Ectodermal cell (in vitro differentiated cells): ENCODE results near the gene RIN3.

Experiments used
- H3K27ac ChIP-seq: 2 replicates; pipeline ENCODE4 v1.7.0; 2013; ENCODE audit warnings: mild to moderate bottlenecking, low read depth, low read length; ENCODE audit not compliant: insufficient read depth, poor library complexity, severe bottlenecking
- H3K27me3 ChIP-seq: 2 replicates; pipeline ENCODE4 v1.7.0; 2013; ENCODE audit warnings: mild to moderate bottlenecking, low read length; ENCODE audit not compliant: insufficient read depth, control insufficient read depth, poor library complexity, severe bottlenecking
- H3K36me3 ChIP-seq: one replicate; pipeline ENCODE4 v1.7.0; 2013; ENCODE audit warnings: low read length; ENCODE audit not compliant: control insufficient read depth, insufficient read depth
- H3K4me1 ChIP-seq: one replicate; pipeline ENCODE4 v1.7.0; 2013; ENCODE audit warnings: low read length; ENCODE audit not compliant: control insufficient read depth, insufficient read depth
- H3K4me3 ChIP-seq: 2 replicates; pipeline ENCODE4 v1.7.0; 2013; ENCODE audit warnings: low read depth, low read length, control low read depth; ENCODE audit not compliant: insufficient read depth
- H3K9me3 ChIP-seq: 2 replicates; pipeline ENCODE4 v1.7.0; 2013; ENCODE audit warnings: mild to moderate bottlenecking, low read length, moderate library complexity; ENCODE audit not compliant: control insufficient read depth
- WGBS, 2 experiments: methylation state at CpG; one replicate each; pipeline ENCODE4 v1.1.7; 2013; ENCODE audit warnings: missing lambda C conversion rate in 2 of 2; 5-methylcytosine and 5-hydroxymethylcytosine counted together

The RIN3 gene

GRCh38 chr14:92666251-92666650 is 152.7 kb downstream of the RIN3 start:
- no peaks in the 10 kb centered on the region for H3K36me3 ChIP-seq
- no peaks in the 10 kb centered on the region for H3K27me3 ChIP-seq
- H3K4me1 ChIP-seq = peaks cover 10% of the 10 kb centered on the region
- H3K27ac ChIP-seq = no peak overlapping the region
- no peak overlapping the region for H3K4me3 ChIP-seq
- H3K9me3 ChIP-seq = no peaks in the 10 kb centered on the region
- WGBS, 2 experiments = 94 to 95% methylated on average over 9 of the region's 9 CpGs

GRCh38 chr14:92668276-92668973 is 154.8 kb downstream of the RIN3 start:
- no peak overlapping the region for H3K27ac ChIP-seq
- no peaks in the 10 kb centered on the region for H3K36me3 ChIP-seq
- 85 to 88% methylated on average over 4 of the region's 4 CpGs for WGBS, 2 experiments
- H3K4me1 ChIP-seq = peaks cover 6% of the 10 kb centered on the region
- H3K27me3 ChIP-seq = no peaks in the 10 kb centered on the region
- H3K9me3 ChIP-seq = no peaks in the 10 kb centered on the region
- H3K4me3 ChIP-seq = no peak overlapping the region

- WGBS, 2 experiments = 90 to 92% methylated on average over 4 of the region's 4 CpGs
- H3K4me1 ChIP-seq = peaks cover 6% of the 10 kb centered on the region
- no peaks in the 10 kb centered on the region for H3K36me3 ChIP-seq
- H3K9me3 ChIP-seq = no peaks in the 10 kb centered on the region
- no peak overlapping the region for H3K27ac ChIP-seq
- H3K27me3 ChIP-seq = no peaks in the 10 kb centered on the region
- no peak overlapping the region for H3K4me3 ChIP-seq
Observed at GRCh38 chr14:92670160-92670559, 156.6 kb downstream of the RIN3 start.

GRCh38 chr14:92670643-92671366 is 157.2 kb downstream of the RIN3 start:
- H3K36me3 ChIP-seq = no peaks in the 10 kb centered on the region
- no peaks in the 10 kb centered on the region for H3K27me3 ChIP-seq
- H3K4me1 ChIP-seq = peaks cover 5% of the 10 kb centered on the region
- 92 to 93% methylated on average over 9 of the region's 9 CpGs for WGBS, 2 experiments
- no peak overlapping the region for H3K4me3 ChIP-seq
- H3K27ac ChIP-seq = no peak overlapping the region
- H3K9me3 ChIP-seq = no peaks in the 10 kb centered on the region

- H3K9me3 ChIP-seq = no peaks in the 10 kb centered on the region
- no peak overlapping the region for H3K27ac ChIP-seq
- H3K4me3 ChIP-seq = no peak overlapping the region
- no peaks in the 10 kb centered on the region for H3K4me1 ChIP-seq
- 89 to 90% methylated on average over 19 of the region's 19 CpGs for WGBS, 2 experiments
- H3K36me3 ChIP-seq = no peaks in the 10 kb centered on the region
- no peaks in the 10 kb centered on the region for H3K27me3 ChIP-seq
Observed at GRCh38 chr14:92673601-92674150, 160.1 kb downstream of the RIN3 start.

- no peaks in the 10 kb centered on the region for H3K27me3 ChIP-seq
- WGBS, 2 experiments = 96% methylated on average over 6 of the region's 6 CpGs
- H3K4me1 ChIP-seq = no peaks in the 10 kb centered on the region
- no peaks in the 10 kb centered on the region for H3K36me3 ChIP-seq
- H3K9me3 ChIP-seq = no peaks in the 10 kb centered on the region
- no peak overlapping the region for H3K27ac ChIP-seq
- H3K4me3 ChIP-seq = no peak overlapping the region
Observed at GRCh38 chr14:92675421-92675820, 161.8 kb downstream of the RIN3 start.

GRCh38 chr14:92675976-92676375 is 162.4 kb downstream of the RIN3 start:
- no peak overlapping the region for H3K27ac ChIP-seq

GRCh38 chr14:92676403-92677086 is 163.0 kb downstream of the RIN3 start:
- no peak overlapping the region for H3K27ac ChIP-seq
- 87% methylated on average over 8 of the region's 8 CpGs for WGBS, 2 experiments

More at GRCh38 chr14:92675976-92676375, 162.4 kb downstream of the RIN3 start:
- Histone ChIP-seq H3K4me3 (no peak overlapping the region), H3K36me3 (no peaks in the 10 kb centered on the region), H3K27me3 (no peaks in the 10 kb centered on the region), H3K4me1 (no peaks in the 10 kb centered on the region), H3K9me3 (no peaks in the 10 kb centered on the region)
- WGBS, 2 experiments = 86 to 93% methylated on average over 9 of the region's 9 CpGs

GRCh38 chr14:92677087-92677668 is 163.6 kb downstream of the RIN3 start:
- Histone ChIP-seq H3K9me3 (no peaks in the 10 kb centered on the region), H3K27ac (no peak overlapping the region), H3K36me3 (no peaks in the 10 kb centered on the region), H3K27me3 (no peaks in the 10 kb centered on the region), H3K4me3 (no peak overlapping the region), H3K4me1 (no peaks in the 10 kb centered on the region)
- WGBS, 2 experiments = 84 to 86% methylated on average over 4 of the region's 4 CpGs

More at GRCh38 chr14:92676403-92677086, 163.0 kb downstream of the RIN3 start:
- Histone ChIP-seq H3K9me3 (no peaks in the 10 kb centered on the region), H3K27me3 (no peaks in the 10 kb centered on the region), H3K4me1 (no peaks in the 10 kb centered on the region), H3K4me3 (no peak overlapping the region), H3K36me3 (no peaks in the 10 kb centered on the region)
